Skeletal muscle satellite cell (primary cell): ENCODE measurements around the gene CEP63.

Experiments used
- H3K27me3 ChIP-seq: 2 replicates; pipeline ENCODE4 v1.7.0; 2013; ENCODE audit warnings: low read length; ENCODE audit not compliant: control insufficient read depth, insufficient read depth
- H3K36me3 ChIP-seq: 2 replicates; pipeline ENCODE4 v1.7.0; 2013; ENCODE audit warnings: mild to moderate bottlenecking, control low read depth, low read length; ENCODE audit not compliant: insufficient read depth
- H3K4me1 ChIP-seq: 2 replicates; pipeline ENCODE4 v1.7.0; 2013; ENCODE audit warnings: low read length; ENCODE audit not compliant: control insufficient read depth, insufficient read depth
- H3K4me2 ChIP-seq: 2 replicates; pipeline ENCODE4 v1.7.0; 2013; ENCODE audit warnings: mild to moderate bottlenecking, low read length
- H3K4me3 ChIP-seq: 2 replicates; pipeline ENCODE4 v1.7.0; 2013; ENCODE audit warnings: low read length
- H3K9ac ChIP-seq: 2 replicates; pipeline ENCODE4 v1.7.0; 2013; ENCODE audit warnings: mild to moderate bottlenecking, low read depth, low read length, moderate library complexity
- H3K9me3 ChIP-seq: replicated peaks from 2 replicates; pipeline ENCODE4 v1.7.0; 2013; ENCODE audit warnings: mild to moderate bottlenecking, control low read depth, low read length

CEP63 gene

DNA sequence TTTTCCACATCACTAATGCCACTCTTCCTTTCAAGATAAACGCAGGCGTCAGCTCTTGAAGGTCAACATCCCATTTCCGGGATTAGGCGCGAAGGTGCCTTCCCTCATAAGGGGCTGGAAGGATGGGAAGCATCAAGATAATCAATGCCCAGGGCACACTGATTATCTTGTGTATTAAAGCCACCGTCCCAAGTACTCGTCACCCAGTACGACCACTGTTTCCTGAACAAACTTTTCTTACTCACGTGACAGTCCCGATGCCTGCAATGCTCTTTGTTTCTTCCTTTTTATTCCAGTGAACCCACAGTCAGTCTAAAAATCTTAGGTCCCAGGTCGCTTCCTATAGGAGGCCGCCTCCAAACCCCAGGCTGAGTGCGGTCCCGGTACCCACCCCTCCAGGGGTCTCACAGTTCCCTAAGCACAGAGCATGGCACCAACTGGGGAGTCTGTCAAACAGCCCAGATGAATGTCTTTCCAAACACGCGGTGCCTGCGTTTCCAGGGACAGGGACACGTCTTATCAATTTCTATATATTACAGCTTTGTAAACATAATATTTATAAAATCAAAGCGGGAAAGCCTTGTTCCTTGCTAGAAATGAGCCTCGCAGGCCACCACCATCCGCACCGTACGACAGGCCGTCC lies 661 bp upstream of the CEP63 start:
- peak overlapping the region; percentile 83 for H3K4me3 ChIP-seq
- H3K4me1 ChIP-seq: peaks cover 43% of the 10 kb centered on the region
- H3K36me3 ChIP-seq: peaks cover 23% of the 10 kb centered on the region
- peak overlapping the region; percentile 98 for H3K9ac ChIP-seq
- no peaks in the 10 kb centered on the region for H3K27me3 ChIP-seq
- H3K9me3 ChIP-seq: no peaks in the 10 kb centered on the region
- H3K4me2 ChIP-seq: peak overlapping the region; percentile 91

- peaks cover 37% of the 10 kb centered on the region for H3K4me1 ChIP-seq
- peak overlapping the region; percentile 98 for H3K9ac ChIP-seq
- peaks cover 9% of the 10 kb centered on the region for H3K36me3 ChIP-seq
- H3K4me3 ChIP-seq: peak overlapping the region; percentile 83
- H3K27me3 ChIP-seq: no peaks in the 10 kb centered on the region
- H3K9me3 ChIP-seq: no peaks in the 10 kb centered on the region
- peak overlapping the region; percentile 91 for H3K4me2 ChIP-seq
Observed at GRCh38 chr3:134486577-134487041, 752 bp downstream of the CEP63 start.

GRCh38 chr3:134487406-134487805 lies 1.5 kb downstream of the CEP63 start:
- Histone ChIP-seq H3K27me3 (no peaks in the 10 kb centered on the region), H3K4me3 (peak overlapping the region; percentile 83), H3K9ac (peak overlapping the region; percentile 98), H3K36me3 (peaks cover 3% of the 10 kb centered on the region), H3K9me3 (no peaks in the 10 kb centered on the region), H3K4me2 (peak overlapping the region; percentile 91), H3K4me1 (peaks cover 33% of the 10 kb centered on the region)

DNA sequence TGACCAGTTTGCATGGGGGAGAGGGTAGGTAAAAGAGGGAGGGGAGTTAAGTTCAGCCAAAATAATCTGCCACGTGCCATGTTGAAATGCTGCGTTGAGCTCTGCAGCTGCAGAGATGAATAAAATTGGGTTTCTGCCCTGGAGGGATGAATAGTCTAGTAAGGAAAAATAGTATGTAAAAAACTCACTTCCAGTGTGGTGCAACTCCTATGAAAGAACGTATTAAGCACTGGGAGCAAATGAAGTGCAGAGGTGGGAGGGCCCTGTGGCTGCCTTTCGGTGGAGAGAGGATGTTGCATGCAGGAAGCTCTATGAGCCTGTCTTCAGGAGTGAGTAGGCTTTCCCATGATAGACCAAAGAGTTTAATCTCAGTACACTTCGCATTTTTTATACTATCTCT lies 8.6 kb downstream of the CEP63 start:
- no peaks in the 10 kb centered on the region for H3K27me3 ChIP-seq
- no peak overlapping the region for H3K9ac ChIP-seq
- H3K4me3 ChIP-seq: no peak overlapping the region
- H3K9me3 ChIP-seq: no peaks in the 10 kb centered on the region
- H3K36me3 ChIP-seq: peaks cover 4% of the 10 kb centered on the region
- H3K4me1 ChIP-seq: no peaks in the 10 kb centered on the region
- no peak overlapping the region for H3K4me2 ChIP-seq

GRCh38 chr3:134495980-134496379 lies 10.1 kb downstream of the CEP63 start:
- Histone ChIP-seq H3K9ac (no peak overlapping the region), H3K36me3 (peaks cover 4% of the 10 kb centered on the region), H3K27me3 (no peaks in the 10 kb centered on the region), H3K9me3 (no peaks in the 10 kb centered on the region), H3K4me3 (no peak overlapping the region), H3K4me2 (no peak overlapping the region), H3K4me1 (no peaks in the 10 kb centered on the region)

- Histone ChIP-seq H3K9ac (no peak overlapping the region), H3K4me1 (no peaks in the 10 kb centered on the region), H3K4me3 (no peak overlapping the region), H3K4me2 (no peak overlapping the region), H3K9me3 (no peaks in the 10 kb centered on the region), H3K36me3 (peaks cover 4% of the 10 kb centered on the region), H3K27me3 (no peaks in the 10 kb centered on the region)
Observed at GRCh38 chr3:134496471-134497071, 10.7 kb downstream of the CEP63 start.

DNA sequence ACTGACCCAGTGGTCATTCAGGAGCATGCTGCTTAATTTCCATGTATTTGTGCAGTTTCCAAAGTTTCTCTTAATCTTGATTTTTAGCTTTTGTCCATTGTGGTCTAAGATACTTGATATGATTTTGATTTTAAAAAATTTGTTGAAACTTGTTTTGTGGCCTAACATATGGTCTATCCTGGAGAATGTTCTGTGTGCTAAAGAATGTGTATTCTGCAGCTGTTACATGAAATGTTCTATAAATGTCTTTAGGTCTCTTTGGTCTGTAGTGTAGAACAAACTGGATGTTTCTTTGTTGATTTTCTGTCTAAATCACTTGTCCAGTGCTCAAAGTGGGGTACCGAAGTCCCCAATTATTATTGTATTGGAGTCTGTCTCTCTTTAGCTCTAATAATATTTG lies 17.4 kb downstream of the CEP63 start:
- no peak overlapping the region for H3K4me2 ChIP-seq
- H3K36me3 ChIP-seq: no peaks in the 10 kb centered on the region
- no peak overlapping the region for H3K9ac ChIP-seq
- H3K27me3 ChIP-seq: no peaks in the 10 kb centered on the region
- H3K4me3 ChIP-seq: no peak overlapping the region
- no peaks in the 10 kb centered on the region for H3K4me1 ChIP-seq
- H3K9me3 ChIP-seq: no peaks in the 10 kb centered on the region

- H3K4me2 ChIP-seq: no peak overlapping the region
- no peak overlapping the region for H3K4me3 ChIP-seq
- H3K36me3 ChIP-seq: no peaks in the 10 kb centered on the region
- H3K4me1 ChIP-seq: no peaks in the 10 kb centered on the region
- H3K27me3 ChIP-seq: no peaks in the 10 kb centered on the region
- H3K9ac ChIP-seq: no peak overlapping the region
- H3K9me3 ChIP-seq: no peaks in the 10 kb centered on the region
Observed at GRCh38 chr3:134504132-134504531, 18.3 kb downstream of the CEP63 start.

- H3K9ac ChIP-seq: no peak overlapping the region
- no peaks in the 10 kb centered on the region for H3K36me3 ChIP-seq
- H3K4me1 ChIP-seq: no peaks in the 10 kb centered on the region
- H3K4me2 ChIP-seq: no peak overlapping the region
- H3K27me3 ChIP-seq: no peaks in the 10 kb centered on the region
- H3K9me3 ChIP-seq: no peaks in the 10 kb centered on the region
- H3K4me3 ChIP-seq: no peak overlapping the region
Observed at GRCh38 chr3:134505485-134505884, 19.6 kb downstream of the CEP63 start.

GRCh38 chr3:134511500-134511899 lies 25.6 kb downstream of the CEP63 start:
- Histone ChIP-seq H3K9ac (no peak overlapping the region), H3K36me3 (no peaks in the 10 kb centered on the region), H3K4me3 (no peak overlapping the region), H3K9me3 (no peaks in the 10 kb centered on the region), H3K27me3 (no peaks in the 10 kb centered on the region), H3K4me2 (no peak overlapping the region), H3K4me1 (no peaks in the 10 kb centered on the region)

DNA sequence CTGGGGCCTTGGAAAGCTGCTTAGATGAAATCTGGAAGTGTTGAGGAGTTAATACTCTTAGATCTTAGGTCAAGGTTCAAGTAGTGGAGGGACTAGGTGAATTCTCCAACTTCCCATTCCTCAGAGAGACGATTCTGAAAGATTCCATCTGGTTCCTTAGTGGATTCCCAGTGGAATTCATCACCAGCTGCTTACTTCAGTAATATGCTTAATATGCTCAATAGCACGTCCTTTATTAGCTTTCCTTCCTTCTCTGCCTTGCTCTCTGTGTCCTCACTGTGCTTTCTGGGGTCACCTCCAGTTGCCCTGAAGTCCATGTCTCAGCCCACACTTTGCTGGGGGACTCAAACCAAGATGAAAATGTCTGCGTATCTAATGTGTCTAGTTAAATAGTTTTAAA lies 31.0 kb downstream of the CEP63 start:
- no peaks in the 10 kb centered on the region for H3K9me3 ChIP-seq

GRCh38 chr3:134517791-134518190 lies 31.9 kb downstream of the CEP63 start:
- Histone ChIP-seq H3K4me3 (peak overlapping the region; percentile 26), H3K36me3 (no peaks in the 10 kb centered on the region), H3K9me3 (no peaks in the 10 kb centered on the region), H3K9ac (peak overlapping the region; percentile 45), H3K27me3 (no peaks in the 10 kb centered on the region), H3K4me2 (peak overlapping the region; percentile 74), H3K4me1 (peaks cover 9% of the 10 kb centered on the region)

More for the DNA sequence above, 31.0 kb downstream of the CEP63 start:
- Histone ChIP-seq H3K36me3 (no peaks in the 10 kb centered on the region), H3K9ac (no peak overlapping the region), H3K4me3 (no peak overlapping the region), H3K4me2 (peak overlapping the region; percentile 56), H3K4me1 (peaks cover 9% of the 10 kb centered on the region), H3K27me3 (no peaks in the 10 kb centered on the region)
